Measurements from ENCODE around the gene SNORC.
A peak's percentile ranks its signal among the peaks of the same experiment; 100 is the strongest.

SNORC gene

GRCh38 chr2:232926431-232926939 lies 56.4 kb downstream of the SNORC start:
- no peak for DNase-seq (ENCODE audit: low spot score)

GRCh38 chr2:232927032-232927792 lies 57.1 kb downstream of the SNORC start:
- DNase-seq (ENCODE audit: low spot score): peak; percentile 63

- DNase-seq (ENCODE audit: low spot score): peak; percentile 17
Observed at GRCh38 chr2:232927793-232928550, 57.9 kb downstream of the SNORC start.
